Mesenteric fat pad (tissue), 1 donor: ENCODE measurements around the gene LIM2. TPM values are rescaled to one million over a fixed set of nuclear protein-coding genes. Genes with fewer than 3 reads are reported as not detected.

Experiments used
- DNase-seq: peaks from one replicate; pipeline ENCODE4 v3.0.0-alpha.2; 2020; ENCODE audit warnings: low spot score
- total RNA-seq: library from RNA; stranded (reverse); fragmentation: NEBNext Ultra II Directional; extraction: Animal tissue kit (Norgen Biotek cat#: 25700); gene quantifications from one replicate; pipeline ENCODE4 v1.2.1, GENCODE V29; 2021
- donor health status: DM: yes; HTN: yes; CAD: no.

The LIM2 gene
- total RNA-seq, 1 donor from 2014 or later, result not detected

DNA sequence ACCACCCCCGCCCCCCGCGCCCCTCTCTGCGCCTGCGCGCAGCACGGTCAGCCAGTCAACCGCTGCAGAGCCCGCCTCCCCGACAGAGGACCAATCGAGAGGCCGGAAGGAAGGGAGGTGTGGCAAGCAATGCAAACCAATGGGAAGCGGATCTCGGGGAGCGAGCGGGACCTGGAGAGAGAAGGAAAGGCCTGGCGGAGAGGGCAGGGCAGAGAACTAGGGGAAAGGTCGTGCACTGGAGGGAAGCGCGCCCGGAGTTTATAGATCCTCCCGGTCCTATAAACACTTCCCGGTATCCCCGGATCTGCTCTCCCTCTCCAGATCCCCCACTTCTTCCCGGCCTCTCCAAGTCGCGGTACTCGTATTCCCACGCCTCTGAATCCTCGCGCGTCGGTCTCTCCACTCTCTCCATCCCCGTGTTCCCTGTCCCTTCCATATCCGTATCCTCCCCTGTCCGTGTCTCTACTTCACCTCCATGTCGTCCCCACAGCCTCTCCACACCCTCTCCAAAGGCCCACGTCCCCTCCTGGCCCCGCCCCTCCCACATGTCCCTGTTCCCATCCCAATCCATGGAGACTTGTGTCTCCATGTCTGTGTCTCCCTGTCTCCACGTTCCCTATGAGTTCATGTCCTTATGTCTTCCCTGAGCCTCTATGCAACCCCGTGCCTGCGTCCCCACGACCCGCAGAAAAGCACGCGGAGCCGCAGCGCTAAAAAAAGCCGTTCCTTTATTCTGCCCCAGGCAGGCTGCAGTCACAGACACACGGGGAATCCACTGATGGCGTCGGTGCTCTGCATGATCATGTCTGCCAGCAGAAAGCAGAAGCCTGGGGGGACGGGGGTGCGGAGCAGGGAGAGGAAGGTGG is 21.2 kb downstream of the LIM2 start:
- peak; percentile 98 for DNase-seq

DNA sequence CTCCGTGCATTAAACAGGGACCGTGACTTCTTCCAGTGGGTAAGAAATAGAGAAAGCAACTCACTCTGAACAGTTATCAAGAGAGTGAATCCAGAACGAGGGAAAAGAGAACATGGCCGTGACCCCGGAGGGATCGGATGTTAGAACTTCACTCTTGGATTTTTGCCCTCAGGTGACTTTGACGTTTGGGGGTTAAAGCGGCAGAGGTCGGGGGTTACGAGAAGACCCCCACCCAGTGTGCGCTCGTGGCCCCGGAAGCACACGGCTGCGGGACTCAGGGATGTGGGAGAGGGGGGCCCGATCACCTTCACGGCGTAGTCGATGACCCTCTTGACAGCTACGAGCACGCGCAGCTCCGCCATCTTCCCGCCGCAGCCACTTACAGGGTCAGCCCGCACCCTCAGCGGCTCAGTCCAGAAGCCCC is 21.8 kb downstream of the LIM2 start, which contains the start of gene ETFB:
Gene ETFB, minus strand, starts transcription at position 424 of the 424 bp plus-strand sequence. Its CDS starts 62 bp downstream, at position 362.
- DNase-seq, result no peak

DNA sequence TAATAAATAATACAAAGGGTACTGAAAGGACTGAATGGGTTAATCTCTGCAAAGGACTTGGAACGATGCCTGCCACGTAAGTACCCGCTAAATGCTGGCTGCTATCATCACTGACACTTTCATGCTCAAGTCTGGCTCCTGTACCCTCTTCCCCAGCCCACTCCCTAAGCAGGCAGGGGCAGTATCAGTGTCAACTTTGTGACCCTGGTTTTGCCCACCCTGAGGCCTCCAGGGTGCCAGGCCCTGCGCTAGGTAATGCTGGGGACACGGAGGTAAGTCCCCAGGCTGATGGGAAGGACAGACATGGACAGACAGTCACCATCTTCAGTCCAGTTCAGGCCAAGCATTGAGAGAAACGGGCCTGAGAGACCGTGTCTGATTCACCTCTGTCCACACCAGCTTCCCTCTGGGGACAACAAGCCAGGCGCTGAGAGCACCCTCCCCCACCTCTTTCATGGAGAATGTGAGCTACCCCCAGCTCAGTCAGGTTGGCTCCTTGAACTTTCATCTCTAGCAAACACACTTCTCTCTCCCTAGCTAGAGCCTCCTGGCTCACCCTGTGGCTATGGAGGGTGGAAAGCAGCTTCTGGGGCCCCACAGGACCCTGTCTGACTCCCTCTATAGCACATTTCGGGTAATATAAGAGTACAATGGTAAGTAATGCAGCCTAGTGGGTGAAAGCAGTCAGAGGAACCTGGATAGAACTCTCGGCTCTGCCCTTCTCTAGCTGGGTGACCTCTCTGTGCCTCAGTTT is 22.4 kb downstream of the LIM2 start:
- no peak for DNase-seq

DNA sequence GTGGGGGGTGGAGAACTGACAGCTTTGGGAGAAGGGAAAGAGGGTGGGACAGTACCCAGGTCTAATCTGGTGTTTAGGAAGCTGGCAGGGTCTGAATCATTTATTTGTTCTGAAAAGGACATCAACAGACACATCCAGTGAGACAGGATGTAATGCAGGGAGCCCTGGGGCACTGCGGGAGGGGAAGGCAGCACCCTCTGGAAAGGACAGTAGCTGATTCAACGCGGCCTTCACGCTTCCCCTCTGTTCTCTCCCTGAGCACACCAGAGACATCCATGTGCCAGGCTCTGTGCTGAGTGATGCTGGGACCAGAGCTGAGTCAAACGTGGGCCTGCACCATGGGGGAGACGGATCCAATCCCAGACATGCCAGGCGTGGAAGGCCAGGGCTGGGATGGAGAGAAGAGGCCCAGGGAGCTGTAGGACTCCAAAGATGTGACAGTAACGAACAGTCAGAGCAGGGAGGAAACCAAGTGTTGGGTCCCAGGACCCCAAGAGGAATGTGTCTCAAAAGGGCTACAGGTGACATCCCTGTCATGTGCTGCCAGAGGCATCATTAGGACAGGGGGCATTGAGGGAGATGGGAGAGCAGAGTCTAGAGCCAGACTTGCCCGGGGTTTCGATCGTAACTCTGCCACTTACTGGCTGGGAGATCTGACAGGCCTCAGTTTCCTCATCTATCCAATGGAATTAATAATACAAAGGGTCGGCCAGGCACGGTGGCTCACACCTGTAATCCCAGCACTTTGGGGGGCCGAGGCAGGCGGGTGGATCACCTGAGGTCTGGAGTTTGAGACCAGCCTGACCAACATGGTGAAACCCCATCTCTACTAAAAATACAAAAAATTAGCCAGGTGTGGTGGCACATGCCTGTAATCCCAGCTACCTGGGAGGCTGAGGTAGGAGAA is 23.3 kb downstream of the LIM2 start:
- DNase-seq, result no peak

DNA sequence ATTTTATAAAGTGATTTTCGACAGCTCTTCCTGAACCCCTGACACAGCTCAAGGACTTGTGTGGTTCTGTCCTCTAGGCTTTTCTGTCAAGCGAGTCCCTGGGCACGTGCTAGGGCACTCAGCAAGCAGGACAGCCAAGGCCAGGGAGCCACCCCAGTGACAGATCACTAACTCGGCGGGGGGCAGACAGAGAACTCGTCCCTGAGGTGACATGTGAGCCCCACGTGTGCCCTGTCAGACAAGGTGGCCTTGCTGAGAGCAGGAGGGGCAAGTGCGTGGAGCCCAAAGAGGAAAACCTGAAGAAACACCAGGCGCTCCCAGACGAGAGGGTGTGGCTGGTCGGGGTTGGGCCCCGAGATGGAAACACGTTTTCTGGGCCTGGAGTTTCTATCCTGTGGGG is 26.5 kb downstream of the LIM2 start:
- no peak for DNase-seq

DNA sequence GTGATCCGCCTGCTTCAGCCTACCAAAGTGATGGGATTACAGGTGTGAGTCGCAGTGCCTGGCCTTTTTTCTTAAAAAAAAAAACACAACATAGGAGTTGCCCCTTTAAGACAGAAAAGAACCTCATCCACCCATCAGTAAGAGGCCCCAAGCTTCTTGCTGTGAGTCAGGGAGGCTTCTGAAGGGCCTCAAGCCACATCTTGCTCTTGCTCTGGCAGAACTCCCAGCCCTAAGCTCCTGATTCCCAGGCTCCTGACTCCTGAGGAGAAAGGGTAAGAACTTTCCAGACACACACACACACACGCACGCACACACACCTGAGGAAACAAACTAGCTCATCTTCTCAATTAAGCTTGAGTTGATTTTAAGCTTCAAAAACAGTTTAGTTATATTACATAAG is 28.5 kb downstream of the LIM2 start:
- DNase-seq, result no peak

DNA sequence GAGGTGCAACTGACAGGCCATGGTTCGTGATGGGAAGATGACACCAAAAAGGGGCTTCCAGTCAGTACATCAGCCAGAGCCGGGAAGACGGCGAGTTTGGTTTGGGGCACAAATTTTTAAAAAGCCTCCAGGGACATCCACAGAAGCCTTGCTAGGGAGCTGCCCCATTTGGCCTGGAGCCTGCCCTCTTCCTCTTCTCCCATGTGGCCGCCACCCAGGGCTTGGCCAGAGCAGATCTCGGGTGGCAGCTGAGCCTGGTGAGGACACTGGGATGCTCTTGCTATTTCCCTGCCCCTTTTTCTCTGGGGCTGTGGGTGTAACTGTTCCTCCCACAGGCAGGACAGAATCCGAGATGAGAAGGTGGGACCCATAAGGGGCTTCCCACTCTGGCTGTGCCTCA is 29.8 kb downstream of the LIM2 start:
- DNase-seq, result no peak

DNA sequence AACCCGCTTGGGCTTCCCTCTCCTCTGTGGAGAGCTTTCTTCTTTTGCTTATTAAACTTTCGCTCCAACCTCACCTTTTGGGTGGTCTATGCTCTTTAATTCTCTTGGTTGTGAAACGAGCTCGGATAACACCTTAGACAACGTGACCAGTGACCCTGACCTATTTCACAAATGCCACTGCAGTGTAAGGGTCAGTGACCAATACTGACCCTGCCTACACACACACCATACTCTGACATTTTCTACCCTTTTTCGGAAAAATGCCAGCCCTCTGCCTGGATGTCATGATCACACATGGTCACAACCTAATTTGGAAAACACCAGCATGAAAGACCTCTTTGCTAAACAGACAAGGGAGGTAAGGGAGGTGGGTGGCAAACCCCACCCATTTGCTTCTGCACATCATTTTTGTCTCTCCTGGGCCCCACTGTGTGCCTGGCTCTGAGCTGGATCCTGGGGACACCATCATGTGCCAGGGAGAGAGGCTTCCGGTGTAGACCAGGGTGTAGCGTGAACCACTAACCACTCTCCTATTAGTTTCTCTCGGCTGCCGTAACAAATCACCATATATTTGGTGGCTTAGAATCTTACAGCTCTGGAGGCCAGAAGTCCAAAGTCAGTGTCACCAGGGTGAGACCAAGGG is 31.5 kb downstream of the LIM2 start:
- no peak for DNase-seq

DNA sequence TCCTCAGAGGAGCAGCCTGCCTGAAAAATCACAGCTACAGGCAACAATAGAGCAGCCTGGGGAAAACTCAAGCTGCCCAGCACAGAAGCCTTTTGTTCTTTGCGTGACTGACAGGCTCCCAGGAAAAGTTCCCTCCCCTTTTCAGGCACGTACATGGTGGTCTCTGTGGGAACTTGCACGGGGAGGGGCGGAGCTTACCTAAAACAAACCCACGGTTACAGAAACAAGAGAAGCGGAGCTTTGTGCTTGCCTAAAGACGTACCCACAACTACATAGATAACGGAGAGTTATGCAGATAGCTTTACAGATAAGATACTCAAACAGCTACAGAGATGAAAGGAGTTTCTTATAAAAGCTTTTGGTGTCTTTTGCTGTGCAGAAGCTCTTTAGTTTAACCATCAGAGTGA is 33.0 kb downstream of the LIM2 start:
- no peak for DNase-seq

DNA sequence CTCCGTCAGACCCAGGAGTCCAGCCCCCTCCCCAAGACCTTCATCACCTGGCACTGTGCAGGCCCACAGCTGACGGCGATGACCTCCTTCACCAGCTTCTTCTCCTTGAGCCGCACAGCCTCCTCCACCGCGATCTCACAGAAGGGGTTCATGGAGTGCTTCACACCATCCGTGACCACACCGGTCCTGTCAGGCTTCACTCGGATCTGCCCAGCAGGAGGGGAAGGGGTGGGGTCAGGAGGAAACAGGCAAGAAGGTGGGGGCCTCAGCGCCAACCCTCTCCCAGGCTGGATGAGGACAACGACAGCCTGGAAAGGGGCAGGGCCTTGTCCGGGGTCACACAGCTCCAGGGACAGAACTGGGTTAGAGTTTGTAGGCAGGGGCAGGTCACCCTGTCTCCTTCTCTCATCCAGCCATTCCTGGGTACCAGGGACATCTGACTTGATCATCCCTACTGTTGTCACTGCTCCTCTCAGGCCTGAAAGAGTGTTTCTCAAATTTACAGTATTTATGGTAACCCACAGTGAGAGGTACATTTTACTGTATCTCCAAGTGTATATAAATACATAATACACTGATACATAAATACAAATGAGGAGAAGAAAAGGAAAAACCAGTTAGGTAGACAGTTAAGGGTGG is 33.6 kb downstream of the LIM2 start:
- DNase-seq, result no peak

DNA sequence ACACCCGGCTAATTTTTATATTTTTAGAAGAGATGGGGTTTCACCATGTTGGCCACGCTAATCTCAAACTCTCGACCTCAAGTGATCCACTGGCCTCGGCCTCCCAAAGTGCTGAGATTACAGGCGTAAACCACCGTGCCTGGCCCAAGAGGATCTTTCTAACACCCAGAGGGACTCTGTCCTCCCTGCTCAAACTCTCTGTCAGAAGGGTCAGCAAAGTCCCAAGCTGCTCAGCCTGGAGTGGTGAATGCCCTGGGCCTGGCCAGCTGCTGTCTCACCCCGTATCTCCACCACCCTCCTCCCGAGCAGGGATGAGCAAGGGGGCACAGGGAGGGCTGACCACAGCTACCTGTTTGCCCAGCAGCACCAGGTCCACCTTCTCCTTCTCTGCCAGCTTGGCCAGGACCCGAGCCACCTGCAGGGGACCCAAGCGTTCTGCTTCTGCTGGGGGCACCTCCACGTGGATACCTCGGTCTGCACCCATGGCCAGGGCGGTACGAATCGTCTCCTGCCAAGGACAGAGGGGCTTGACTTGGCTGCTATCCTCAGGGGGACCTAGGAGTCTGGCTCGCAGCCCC is 34.9 kb downstream of the LIM2 start:
- DNase-seq, result no peak

DNA sequence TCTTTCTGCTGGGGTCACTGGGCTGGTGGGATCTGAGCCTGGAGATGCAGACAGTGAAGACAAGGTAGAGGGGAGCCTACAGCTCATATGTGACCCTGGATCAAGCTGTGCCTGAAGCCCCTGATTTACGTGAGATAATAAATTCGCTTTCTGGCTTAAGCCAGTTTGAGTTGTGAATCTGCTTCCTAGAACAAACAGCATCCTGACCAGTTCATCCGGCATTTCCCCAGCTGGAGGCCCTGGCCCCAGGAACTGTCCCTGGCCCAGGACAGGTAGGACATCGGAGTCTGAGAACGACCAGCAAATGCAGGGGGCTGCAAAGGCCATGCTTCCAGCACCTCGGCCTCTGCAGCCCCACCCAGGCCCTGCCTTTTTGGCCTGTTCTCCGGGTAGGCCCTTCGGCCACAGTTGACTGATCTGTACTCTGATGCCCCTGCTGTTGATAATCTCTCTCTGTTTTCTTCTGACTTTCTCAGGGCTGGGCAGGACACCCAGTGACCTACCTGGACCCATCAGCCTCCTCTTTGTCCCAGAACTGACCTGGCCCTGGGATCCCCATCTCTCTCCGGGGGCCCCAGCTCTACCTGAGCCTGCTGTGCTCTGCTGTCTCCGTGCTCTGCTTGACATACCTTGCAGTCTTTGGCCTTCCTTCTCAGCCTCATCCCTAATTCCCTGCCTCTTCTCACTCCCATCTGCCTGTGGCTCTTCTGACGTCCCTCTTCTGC is 36.3 kb downstream of the LIM2 start:
- DNase-seq, result no peak

DNA sequence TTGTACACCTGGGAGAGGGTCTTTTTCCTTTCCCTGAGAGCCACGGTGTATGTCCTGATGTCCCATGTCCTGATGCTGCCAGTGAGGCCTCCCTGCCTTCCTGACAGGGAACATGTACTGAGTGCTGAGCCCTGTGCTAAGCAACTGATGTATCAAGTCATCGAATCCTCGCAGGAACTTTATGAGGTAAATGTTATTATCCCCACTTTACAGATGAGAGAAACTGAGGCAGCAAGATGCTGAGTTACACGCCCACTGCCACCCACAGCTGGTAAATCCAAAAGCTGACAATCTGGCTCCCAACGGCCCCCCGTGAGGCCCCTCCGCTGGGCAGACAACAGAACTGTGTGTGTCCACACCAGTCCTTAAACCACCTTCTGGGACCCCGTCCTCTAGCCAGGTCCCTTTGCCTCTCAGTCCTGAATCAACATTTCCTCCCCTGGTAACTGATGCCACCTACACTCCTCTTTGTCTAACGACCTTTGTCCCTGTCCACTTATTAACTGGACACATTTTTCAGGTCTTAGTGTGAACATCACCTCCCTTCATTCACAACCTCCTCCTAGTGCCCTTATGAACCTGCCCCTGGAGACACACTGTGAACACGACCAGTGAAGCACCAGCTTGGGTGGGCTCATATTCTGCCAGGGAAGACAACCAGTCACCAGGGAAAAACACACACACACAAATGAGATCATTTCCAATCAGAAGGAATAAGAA is 40.4 kb downstream of the LIM2 start:
- DNase-seq, result no peak

DNA sequence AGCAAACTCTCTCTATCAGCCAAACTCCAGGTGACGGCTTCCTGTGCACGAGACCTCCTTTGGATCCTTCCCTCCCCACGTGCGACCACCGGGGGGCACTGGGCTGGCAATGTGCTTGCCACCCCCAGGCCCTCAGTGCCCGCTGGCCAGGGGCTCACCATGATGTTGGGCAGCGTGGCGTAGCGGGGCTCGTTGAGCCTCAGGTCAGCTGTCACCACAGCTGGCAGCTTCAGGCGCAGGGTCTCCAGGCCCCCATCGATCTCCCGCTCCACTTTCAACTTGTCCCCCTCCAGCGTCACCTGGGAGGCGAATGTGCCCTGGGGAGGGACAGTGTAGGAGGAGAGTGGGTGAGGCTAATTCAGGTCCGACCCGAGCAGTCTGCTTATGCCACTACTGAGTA is 41.0 kb downstream of the LIM2 start:
- DNase-seq, result no peak

DNA sequence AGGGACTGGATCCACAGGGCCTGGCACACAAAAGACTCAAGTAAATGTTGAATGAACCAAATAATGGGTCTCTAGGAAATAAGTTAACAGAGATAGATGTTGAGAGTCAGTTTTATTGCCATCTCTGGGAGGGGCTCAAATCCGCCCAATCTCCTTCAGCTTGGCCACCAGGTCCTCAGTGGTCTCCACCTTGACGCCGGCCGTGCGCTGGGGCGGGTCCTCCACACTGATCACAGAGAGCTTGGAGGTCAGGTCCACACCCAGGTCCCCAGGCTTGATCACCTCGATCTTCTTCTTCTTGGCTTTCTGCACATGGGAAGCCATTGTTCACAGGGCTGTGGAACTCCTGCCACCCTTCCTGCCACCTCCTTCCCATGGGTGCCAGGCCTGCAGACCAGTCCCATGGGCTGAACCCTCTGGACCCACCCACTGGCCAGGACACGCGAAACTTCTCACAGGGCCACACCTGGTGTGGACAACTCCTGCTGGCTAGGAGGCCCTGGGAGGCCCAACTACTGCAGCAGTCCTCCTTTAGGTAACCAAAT is 42.6 kb downstream of the LIM2 start:
- no peak for DNase-seq

DNA sequence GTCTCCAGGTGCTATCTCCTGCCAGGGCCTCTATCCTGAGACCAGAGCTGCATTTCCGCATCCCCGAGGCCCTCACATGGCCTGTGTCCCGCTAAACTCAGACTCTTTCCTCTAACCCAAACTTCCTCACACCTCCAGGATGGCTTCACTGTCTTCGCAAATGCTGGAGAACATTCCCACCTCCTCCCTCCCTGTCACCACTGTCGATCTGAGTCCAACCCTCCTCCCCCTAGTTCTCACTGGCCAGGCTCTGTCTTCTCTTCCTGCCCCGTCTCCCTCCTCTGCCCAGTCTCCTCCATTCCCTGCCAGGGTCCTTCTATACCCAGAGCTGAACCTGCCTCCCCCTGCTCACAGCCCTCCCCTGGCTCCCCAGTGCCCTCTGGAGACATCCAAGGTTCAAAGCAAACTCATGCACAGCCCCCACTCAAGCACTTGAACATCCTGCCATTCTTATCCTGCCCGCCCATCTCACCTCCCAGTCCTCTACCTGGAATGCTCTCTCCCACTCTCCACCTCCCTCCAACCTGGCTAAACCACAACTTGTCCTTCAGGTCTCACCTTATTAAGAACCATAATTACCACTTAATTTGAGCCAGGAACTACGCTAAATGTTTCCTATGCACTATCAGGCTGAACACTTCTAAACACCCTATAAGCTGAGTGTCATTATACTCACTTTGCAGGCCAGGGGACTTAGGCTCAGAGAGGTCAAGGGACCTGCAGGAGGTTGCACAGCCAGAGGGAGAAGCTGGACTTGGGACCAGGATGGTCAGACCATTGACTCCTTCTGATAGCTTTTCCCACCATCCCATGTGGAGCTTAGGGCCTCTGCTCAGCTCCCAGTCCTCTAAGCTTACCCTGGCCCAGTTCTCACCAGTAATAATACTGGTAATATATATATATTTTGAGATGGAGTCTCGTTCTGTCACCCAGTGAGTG is 44.9 kb downstream of the LIM2 start:
- DNase-seq, result no peak

DNA sequence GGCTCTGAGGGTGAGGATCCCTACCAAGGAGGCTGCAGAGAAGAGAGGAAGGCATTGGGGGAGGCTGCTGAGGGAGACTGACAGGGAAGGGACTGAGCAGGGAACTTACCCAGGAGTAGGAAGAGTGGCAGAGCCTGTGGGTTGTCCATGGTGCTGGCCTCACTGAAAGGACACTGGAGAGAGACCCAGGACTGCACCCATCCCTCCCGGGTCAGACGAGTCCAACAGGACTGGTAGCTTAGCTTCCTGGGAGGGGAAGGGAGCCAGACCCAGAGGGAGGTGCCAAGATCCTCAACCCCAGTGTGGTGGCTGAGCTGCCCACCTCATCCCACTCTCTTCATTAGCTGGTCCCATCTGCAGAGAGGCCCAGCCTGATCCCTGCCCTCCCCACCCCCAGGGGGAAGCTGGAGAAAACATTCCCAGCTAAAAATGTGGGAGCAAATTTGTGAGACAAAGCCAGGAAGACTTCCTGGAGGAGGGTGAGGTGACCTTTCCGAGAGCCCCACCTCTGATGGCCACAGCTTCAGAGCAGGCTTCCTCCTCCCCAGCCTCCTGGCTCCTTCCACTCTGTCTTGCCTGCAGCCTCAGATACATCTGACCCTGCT is 45.7 kb downstream of the LIM2 start, which contains the start of gene VSIG10L:
Gene VSIG10L, minus strand, starts transcription at position 164 of the 605 bp plus-strand sequence. Its CDS starts 15 bp downstream, at position 149.
- no peak for DNase-seq
